Trophoblast cell (in vitro differentiated cells and primary cell): ENCODE data around the gene RNASE8.

Experiments
- DNase-seq, 2 donors: peaks; one replicate each; pipeline ENCODE4 v3.0.0-alpha.2; 2016
- H2AFZ ChIP-seq: 2 replicates; pipeline ENCODE4 v1.6.1; 2013; ENCODE audit warnings: low read length, moderate library complexity, mild to moderate bottlenecking; ENCODE audit not compliant: insufficient read depth, poor library complexity
- H2AK5ac ChIP-seq: 2 replicates; pipeline ENCODE4 v1.6.1; 2013; ENCODE audit warnings: mild to moderate bottlenecking, low read length
- H2BK120ac ChIP-seq: 2 replicates; pipeline ENCODE4 v1.6.1; 2013; ENCODE audit warnings: low read length, mild to moderate bottlenecking, moderate library complexity; ENCODE audit not compliant: insufficient read depth, poor library complexity
- H2BK12ac ChIP-seq: 2 replicates; pipeline ENCODE4 v1.6.1; 2013; ENCODE audit warnings: mild to moderate bottlenecking, low read length, moderate library complexity
- H2BK5ac ChIP-seq: 2 replicates; pipeline ENCODE4 v1.6.1; 2013; ENCODE audit warnings: low read length, low read depth, moderate library complexity, mild to moderate bottlenecking; ENCODE audit not compliant: poor library complexity
- H3K14ac ChIP-seq: 2 replicates; pipeline ENCODE4 v1.6.1; 2013; ENCODE audit warnings: mild to moderate bottlenecking, low read length
- H3K18ac ChIP-seq: 2 replicates; pipeline ENCODE4 v1.6.1; 2013; ENCODE audit warnings: mild to moderate bottlenecking, low read length
- H3K23ac ChIP-seq: 2 replicates; pipeline ENCODE4 v1.6.1; 2013; ENCODE audit warnings: low read length
- H3K27ac ChIP-seq: 2 replicates; pipeline ENCODE4 v1.5.1; 2013; ENCODE audit warnings: low read depth, mild to moderate bottlenecking, inconsistent platforms, low read length, moderate library complexity
- H3K27me3 ChIP-seq: 2 replicates; pipeline ENCODE4 v1.6.1; 2013; ENCODE audit warnings: inconsistent platforms, mild to moderate bottlenecking, low read length, moderate library complexity; ENCODE audit not compliant: insufficient read depth
- H3K36me3 ChIP-seq, 2 experiments: 1 replicate in 1 of 2; 2 replicates in 1 of 2; pipeline ENCODE4 v1.6.1; 2013; ENCODE audit warnings: low read length in 2 of 2, mild to moderate bottlenecking in 2 of 2, moderate library complexity in 1 of 2; ENCODE audit not compliant: insufficient read depth in 2 of 2, control insufficient read depth in 1 of 2
- H3K4ac ChIP-seq: 2 replicates; pipeline ENCODE4 v1.6.1; 2013; ENCODE audit warnings: low read depth, mild to moderate bottlenecking, low read length, moderate library complexity
- H3K4me1 ChIP-seq, 2 experiments: 1 replicate in 1 of 2; 2 replicates in 1 of 2; pipeline ENCODE4 v1.6.1; 2013; ENCODE audit warnings: low read length in 2 of 2, mild to moderate bottlenecking in 2 of 2, moderate library complexity in 1 of 2; ENCODE audit not compliant: insufficient read depth in 2 of 2, control insufficient read depth in 1 of 2
- H3K4me2 ChIP-seq: 2 replicates; pipeline ENCODE4 v1.6.1; 2013; ENCODE audit warnings: inconsistent platforms, mild to moderate bottlenecking, low read length, moderate library complexity
- H3K4me3 ChIP-seq: 2 replicates; pipeline ENCODE4 v1.5.1; 2013; ENCODE audit warnings: mild to moderate bottlenecking, low read depth, low read length, inconsistent platforms
- H3K79me1 ChIP-seq: one replicate; pipeline ENCODE4 v1.6.1; 2013; ENCODE audit warnings: low read length
- H3K79me2 ChIP-seq: 2 replicates; pipeline ENCODE4 v1.6.1; 2013; ENCODE audit warnings: low read length, mild to moderate bottlenecking; ENCODE audit not compliant: control insufficient read depth, insufficient read depth, poor library complexity
- H3K9ac ChIP-seq: 2 replicates; pipeline ENCODE4 v1.6.1; 2013; ENCODE audit warnings: mild to moderate bottlenecking, low read length
- H3K9me3 ChIP-seq: 2 replicates; pipeline ENCODE4 v1.6.1; 2013; ENCODE audit warnings: low read depth, mild to moderate bottlenecking, control low read depth, inconsistent platforms, low read length; ENCODE audit not compliant: insufficient read depth
- H4K12ac ChIP-seq: 2 replicates; pipeline ENCODE4 v1.6.1; 2013; ENCODE audit warnings: low read depth, mild to moderate bottlenecking, low read length, moderate library complexity
- H4K8ac ChIP-seq: 2 replicates; pipeline ENCODE4 v1.6.1; 2013; ENCODE audit warnings: low read depth, mild to moderate bottlenecking, low read length, moderate library complexity
- H4K91ac ChIP-seq: one replicate; pipeline ENCODE4 v1.6.1; 2013; ENCODE audit warnings: low read depth, mild to moderate bottlenecking, low read length, moderate library complexity
- WGBS: extraction: QIAGEN DNeasy Blood & Tissue Kit; methylation state at CpG from one replicate; pipeline ENCODE4 v1.1.7; 2013; ENCODE audit warnings: missing lambda C conversion rate; ENCODE audit not compliant: insufficient read length, insufficient coverage; ENCODE audit errors: extremely low coverage; 5-methylcytosine and 5-hydroxymethylcytosine counted together

Gene RNASE8

DNA sequence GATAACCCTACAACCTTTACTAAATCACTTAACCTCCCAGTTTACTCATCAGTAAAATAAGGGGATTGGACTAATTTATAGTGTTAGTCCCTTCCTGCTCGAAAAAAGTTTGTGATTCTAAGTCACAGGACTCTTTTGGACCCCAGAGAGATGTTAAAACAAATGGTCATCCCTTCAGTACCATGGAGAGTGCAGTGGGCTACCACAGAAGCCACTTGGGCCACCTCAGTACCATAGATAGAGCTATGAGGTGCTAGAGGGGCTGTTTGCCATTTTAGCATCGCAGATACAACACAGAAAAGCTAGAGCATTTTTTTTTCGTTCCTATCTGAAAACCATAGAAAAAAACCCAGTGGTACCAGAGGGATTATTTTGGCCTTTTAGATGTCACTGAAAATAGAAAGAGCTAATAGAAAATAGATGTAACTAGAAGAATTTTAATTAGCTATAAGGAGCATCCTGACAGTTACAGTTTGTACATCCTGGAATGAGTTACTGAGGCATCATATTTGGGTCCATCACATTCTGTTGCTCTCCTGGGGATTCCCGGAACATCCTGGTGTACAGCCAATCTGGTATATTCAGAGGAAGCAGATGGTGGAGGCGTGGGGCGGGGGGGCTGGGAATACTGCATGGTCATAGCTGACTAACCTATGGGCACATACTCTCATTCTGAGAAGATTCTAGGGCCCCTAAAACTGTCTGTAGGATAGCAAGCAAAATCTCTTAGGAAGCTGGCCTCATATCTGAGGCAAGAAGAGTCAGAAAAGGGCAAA, 38.0 kb downstream of the RNASE8 start:
- H2BK5ac ChIP-seq, result no peak overlapping the region
- H3K4ac ChIP-seq, result no peak overlapping the region
- H2BK120ac ChIP-seq, result no peak overlapping the region

DNA sequence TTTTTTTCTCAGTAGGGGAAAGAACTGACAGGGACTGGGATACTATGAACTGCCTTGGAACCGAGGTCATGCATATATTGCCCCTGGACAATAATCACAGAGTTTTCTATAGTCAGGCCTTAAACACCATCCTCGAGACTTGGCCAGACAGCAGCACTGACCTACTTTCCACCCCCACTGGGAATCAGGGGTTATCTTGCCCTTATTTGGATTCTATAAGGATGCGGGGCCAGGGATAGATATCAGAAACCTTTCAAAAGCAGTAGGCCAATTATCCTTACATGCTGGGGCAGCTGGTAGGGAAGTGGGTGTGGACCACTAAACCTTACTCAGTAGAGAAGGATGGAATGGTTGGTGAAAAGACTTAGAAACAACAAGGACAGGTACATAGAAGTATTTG, 38.8 kb downstream of the RNASE8 start:
- H3K27me3 ChIP-seq, result no peaks in the 10 kb centered on the region
- H3K18ac ChIP-seq, result no peak overlapping the region
- H4K8ac ChIP-seq, result no peak overlapping the region
- no peaks in the 10 kb centered on the region for H3K9me3 ChIP-seq
- H3K4me2 ChIP-seq, result no peak overlapping the region
- H2AFZ ChIP-seq, result no peak overlapping the region
- H3K79me2 ChIP-seq, result no peaks in the 10 kb centered on the region
- no peak overlapping the region for H4K12ac ChIP-seq
- H2BK12ac ChIP-seq, result no peak overlapping the region
- H3K36me3 ChIP-seq, result peaks cover 8% of the 10 kb centered on the region in 2 experiments
- no peak overlapping the region for H2BK5ac ChIP-seq
- no peak overlapping the region for H3K4me3 ChIP-seq
- WGBS, result no CpG with 5 or more reads among the region's 3 CpGs
- H3K4ac ChIP-seq, result no peak overlapping the region
- peaks cover 0 to 12% of the 10 kb centered on the region in 2 experiments for H3K4me1 ChIP-seq
- no peak overlapping the region for H3K27ac ChIP-seq
- DNase-seq, result no peak
- H2AK5ac ChIP-seq, result no peak overlapping the region
- H3K14ac ChIP-seq, result no peak overlapping the region
- no peak overlapping the region for H3K9ac ChIP-seq
- H3K79me1 ChIP-seq, result no peaks in the 10 kb centered on the region
- H4K91ac ChIP-seq, result no peak overlapping the region
- no peak overlapping the region for H3K23ac ChIP-seq
- no peak overlapping the region for H2BK120ac ChIP-seq

More for the DNA sequence above, 38.0 kb downstream of the RNASE8 start:
- no peaks in the 10 kb centered on the region for H3K9me3 ChIP-seq
- H4K12ac ChIP-seq, result no peak overlapping the region
- no CpG with 5 or more reads among the region's 6 CpGs for WGBS
- no peak overlapping the region for H3K9ac ChIP-seq
- H3K27ac ChIP-seq, result no peak overlapping the region
- no peak for DNase-seq
- peaks cover 0 to 12% of the 10 kb centered on the region in 2 experiments for H3K4me1 ChIP-seq
- H3K4me2 ChIP-seq, result no peak overlapping the region
- no peak overlapping the region for H3K4me3 ChIP-seq
- H2AK5ac ChIP-seq, result no peak overlapping the region
- H3K79me1 ChIP-seq, result no peaks in the 10 kb centered on the region
- no peaks in the 10 kb centered on the region for H3K79me2 ChIP-seq
- H4K8ac ChIP-seq, result no peak overlapping the region
- no peaks in the 10 kb centered on the region for H3K27me3 ChIP-seq
- no peak overlapping the region for H3K14ac ChIP-seq
- H2BK12ac ChIP-seq, result no peak overlapping the region
- no peak overlapping the region for H4K91ac ChIP-seq
- H3K23ac ChIP-seq, result no peak overlapping the region
- no peak overlapping the region for H2AFZ ChIP-seq
- H3K18ac ChIP-seq, result no peak overlapping the region
- H3K36me3 ChIP-seq, result peaks cover 16% of the 10 kb centered on the region in 2 experiments

GRCh38 chr14:21096978-21097635, 39.5 kb downstream of the RNASE8 start:
- H4K12ac ChIP-seq, result no peak overlapping the region
- no peak overlapping the region for H3K4me3 ChIP-seq
- no peak overlapping the region for H3K9ac ChIP-seq
- peak overlapping the region; percentile 13 for H4K8ac ChIP-seq
- no peak overlapping the region for H3K14ac ChIP-seq
- H3K79me2 ChIP-seq, result no peaks in the 10 kb centered on the region
- H3K9me3 ChIP-seq, result no peaks in the 10 kb centered on the region
- H2AK5ac ChIP-seq, result no peak overlapping the region
- H2BK120ac ChIP-seq, result peak overlapping the region; percentile 18
- H3K4me2 ChIP-seq, result peak overlapping the region; percentile 44
- no CpG with 5 or more reads among the region's 10 CpGs for WGBS
- peaks cover 2% of the 10 kb centered on the region in 2 experiments for H3K36me3 ChIP-seq
- peaks cover under 1 to 17% of the 10 kb centered on the region in 2 experiments for H3K4me1 ChIP-seq
- no peak overlapping the region for H2BK12ac ChIP-seq
- no peak overlapping the region for H2BK5ac ChIP-seq
- DNase-seq, result peak in 1 of 2 donors; percentile 24
- no peak overlapping the region for H3K27ac ChIP-seq
- H3K23ac ChIP-seq, result no peak overlapping the region
- no peaks in the 10 kb centered on the region for H3K79me1 ChIP-seq
- H3K4ac ChIP-seq, result no peak overlapping the region
- no peaks in the 10 kb centered on the region for H3K27me3 ChIP-seq
- no peak overlapping the region for H2AFZ ChIP-seq
- no peak overlapping the region for H4K91ac ChIP-seq
- H3K18ac ChIP-seq, result peak overlapping the region; percentile 43

DNA sequence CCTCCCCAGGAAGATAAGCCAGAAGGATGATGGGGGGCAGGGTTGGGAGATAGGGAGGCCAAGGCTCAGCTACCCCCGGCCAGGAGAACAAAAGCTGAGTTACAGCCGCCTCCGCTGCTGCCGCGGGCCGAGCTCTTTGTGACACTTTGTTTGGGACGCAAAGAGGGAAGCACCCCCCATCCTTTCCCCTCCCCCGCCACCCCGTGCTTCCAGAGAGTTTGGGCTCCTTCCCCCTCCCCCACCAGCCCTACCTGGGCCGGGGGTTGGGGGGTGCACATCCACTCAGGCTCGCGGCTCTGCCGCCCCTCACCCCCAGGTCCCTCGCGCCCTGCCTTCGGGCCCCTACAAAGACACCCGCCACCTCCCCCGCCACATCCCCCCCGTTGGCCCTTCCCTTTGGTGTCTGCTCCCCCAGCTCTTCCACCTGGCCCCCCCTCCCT, 40.0 kb downstream of the RNASE8 start:
- H3K4ac ChIP-seq, result no peak overlapping the region
- H3K4me2 ChIP-seq, result peak overlapping the region; percentile 44
- no peak overlapping the region for H3K14ac ChIP-seq
- no peak overlapping the region for H2BK5ac ChIP-seq
- no peak overlapping the region for H4K12ac ChIP-seq
- no peak overlapping the region for H3K23ac ChIP-seq
- no peaks in the 10 kb centered on the region for H3K79me1 ChIP-seq
- peaks cover 2% of the 10 kb centered on the region for H3K9me3 ChIP-seq
- H4K91ac ChIP-seq, result no peak overlapping the region
- no peak overlapping the region for H2AFZ ChIP-seq
- H3K4me3 ChIP-seq, result peak overlapping the region; percentile 59
- WGBS, result no CpG with 5 or more reads among the region's 19 CpGs
- no peaks in the 10 kb centered on the region for H3K27me3 ChIP-seq
- no peak overlapping the region for H2BK120ac ChIP-seq
- no peak overlapping the region for H3K27ac ChIP-seq
- no peak overlapping the region for H2BK12ac ChIP-seq
- no peak overlapping the region for H3K9ac ChIP-seq
- H2AK5ac ChIP-seq, result no peak overlapping the region
- H4K8ac ChIP-seq, result peak overlapping the region; percentile 13
- H3K18ac ChIP-seq, result peak overlapping the region; percentile 43
- no peaks in the 10 kb centered on the region for H3K79me2 ChIP-seq
- DNase-seq, result no peak
- peaks cover 6 to 23% of the 10 kb centered on the region in 2 experiments for H3K4me1 ChIP-seq
- no peaks in the 10 kb centered on the region for H3K36me3 ChIP-seq
